Activated naive CD4-positive, alpha-beta T cell treated with anti-CD3 and anti-CD28 coated beads, Interleukin-2, amount 50 U/mL, for 24 hours (primary cell): Measurements from ENCODE around the gene ALPP.
"Not testable (repeated sequence)": the region's sequence is repeated elsewhere in the genome, so short reads cannot be mapped to it uniquely, and the experiment has no call there.

Source experiments
- H3K27ac Mint-ChIP-seq: one replicate; pipeline ENCODE4 v1.8.0; 2021; ENCODE audit warnings: mild to moderate bottlenecking, mixed read lengths
- H3K27me3 Mint-ChIP-seq: one replicate; pipeline ENCODE4 v1.8.0; 2021; ENCODE audit warnings: mixed read lengths
- H3K36me3 Mint-ChIP-seq: one replicate; pipeline ENCODE4 v1.8.0; 2021; ENCODE audit warnings: mixed read lengths
- H3K4me1 Mint-ChIP-seq: one replicate; pipeline ENCODE4 v1.8.0; 2021; ENCODE audit warnings: mixed read lengths
- H3K4me3 Mint-ChIP-seq: one replicate; pipeline ENCODE4 v1.8.0; 2021; ENCODE audit warnings: mild to moderate bottlenecking, mixed read lengths
- H3K9me3 Mint-ChIP-seq: one replicate; pipeline ENCODE4 v1.8.0; 2021; ENCODE audit warnings: mixed read lengths

Gene ALPP

DNA sequence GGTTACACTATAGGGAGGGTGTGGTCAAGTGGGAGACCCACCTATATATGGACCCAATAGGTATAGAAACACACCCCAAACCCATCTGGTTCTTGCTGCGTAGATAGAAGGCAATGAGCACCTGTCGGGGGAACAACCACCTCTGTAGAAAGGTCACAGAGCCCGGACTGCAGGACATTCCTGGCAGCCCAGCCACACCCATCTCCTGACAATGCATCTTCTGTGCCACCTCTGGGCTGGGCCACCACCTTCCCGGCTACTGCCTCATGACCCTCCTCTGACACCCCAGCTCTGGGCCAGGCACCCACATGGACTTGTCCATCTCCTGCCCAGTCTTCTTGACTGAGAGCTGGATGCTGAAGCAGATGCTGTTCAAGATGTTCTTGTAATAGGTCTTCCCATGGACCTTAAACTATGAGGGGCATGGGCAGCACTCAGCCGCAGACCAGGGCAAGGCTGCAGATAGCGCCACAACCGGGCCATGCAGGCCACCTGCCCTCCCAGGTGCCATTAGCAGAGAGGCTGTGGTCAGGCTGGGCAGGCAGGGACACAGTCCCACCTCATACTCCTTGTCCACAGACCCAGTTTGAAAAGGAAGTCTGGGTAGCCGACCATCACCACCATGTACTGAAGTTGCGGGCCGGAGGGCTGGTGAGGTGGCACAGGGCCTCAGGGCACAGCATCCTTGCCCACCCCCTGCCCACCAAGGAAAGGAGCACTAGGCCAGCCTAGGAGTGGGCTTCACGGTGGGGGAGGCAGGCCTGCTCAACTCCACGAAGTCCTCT is 37.4 kb downstream of the ALPP start:
- no peaks in the 10 kb centered on the region for H3K9me3 Mint-ChIP-seq
- H3K4me3 Mint-ChIP-seq, result no peak overlapping the region
- peaks cover 9% of the 10 kb centered on the region for H3K27me3 Mint-ChIP-seq
- H3K36me3 Mint-ChIP-seq, result no peaks in the 10 kb centered on the region
- H3K4me1 Mint-ChIP-seq, result peaks cover 22% of the 10 kb centered on the region
- H3K27ac Mint-ChIP-seq, result no peak overlapping the region

DNA sequence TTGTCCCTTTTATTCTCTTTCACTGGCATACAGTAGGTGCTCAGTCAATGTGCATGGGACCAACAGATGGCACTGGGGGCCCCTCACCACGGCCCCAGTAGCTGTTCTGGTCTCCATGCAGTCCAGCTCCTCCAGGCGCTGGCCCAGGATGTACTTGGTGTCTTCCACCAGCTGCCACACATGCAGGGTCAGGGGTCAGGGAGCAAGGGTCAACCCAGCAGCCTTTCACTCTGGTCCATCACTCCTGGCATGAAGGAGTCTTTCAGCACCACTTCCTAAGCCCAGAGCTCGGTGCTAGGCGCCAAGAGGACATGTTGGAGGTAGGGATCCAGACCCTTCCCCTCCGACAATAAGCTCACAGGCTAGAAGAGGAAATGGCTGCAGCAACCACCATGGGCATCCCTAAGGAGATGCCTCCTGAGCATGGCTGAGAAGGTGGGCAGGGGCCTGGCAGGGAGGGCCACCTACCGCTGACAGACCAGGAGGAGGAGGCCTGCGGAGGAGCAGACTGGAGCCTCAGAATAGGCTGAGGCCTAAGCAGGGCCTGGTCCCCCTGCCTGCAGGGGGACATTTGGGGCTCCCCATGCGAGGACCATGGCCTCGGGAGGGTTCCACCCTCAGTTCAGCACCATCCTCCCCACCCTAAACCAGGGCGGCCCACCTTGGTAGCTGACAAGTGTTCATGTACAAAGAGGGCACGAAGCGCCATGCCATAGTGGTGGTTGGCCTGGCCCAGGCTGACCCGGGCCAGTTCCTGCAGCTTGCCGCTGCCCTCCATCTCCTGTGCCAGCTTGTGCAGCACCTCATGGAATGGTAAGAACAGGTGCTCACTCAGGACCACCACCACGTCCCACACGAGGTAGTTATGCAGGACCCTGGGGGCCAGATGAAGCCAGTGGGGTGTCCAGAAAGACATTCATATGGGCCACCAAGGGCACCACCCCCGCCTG is 38.2 kb downstream of the ALPP start:
- H3K27me3 Mint-ChIP-seq, result peaks cover 11% of the 10 kb centered on the region
- H3K9me3 Mint-ChIP-seq, result no peaks in the 10 kb centered on the region
- no peaks in the 10 kb centered on the region for H3K36me3 Mint-ChIP-seq
- H3K4me3 Mint-ChIP-seq, result no peak overlapping the region
- no peak overlapping the region for H3K27ac Mint-ChIP-seq
- H3K4me1 Mint-ChIP-seq, result peaks cover 22% of the 10 kb centered on the region

DNA sequence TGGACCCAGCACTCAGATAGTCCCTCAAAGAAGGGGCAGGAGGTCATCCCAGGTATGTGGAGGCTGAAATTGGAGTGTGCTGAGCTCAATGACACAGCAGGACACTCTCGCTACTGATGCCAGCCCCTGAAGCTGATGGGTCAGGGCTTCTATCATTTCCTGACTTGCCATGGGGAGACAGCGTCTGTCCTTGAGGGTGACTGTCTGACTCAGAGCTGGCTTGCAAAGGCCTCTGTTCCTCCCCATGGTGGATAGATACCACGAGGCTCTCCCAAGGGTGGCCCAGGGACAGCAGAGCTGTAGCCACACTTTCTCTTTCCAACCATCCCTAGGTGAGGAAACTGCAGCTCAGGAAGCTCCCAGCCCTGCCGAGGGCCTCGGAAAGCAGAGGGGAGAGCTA is 38.9 kb downstream of the ALPP start:
- Mint-ChIP-seq H3K27ac (no peak overlapping the region), H3K27me3 (peaks cover 15% of the 10 kb centered on the region), H3K9me3 (no peaks in the 10 kb centered on the region), H3K4me1 (peaks cover 20% of the 10 kb centered on the region), H3K4me3 (no peak overlapping the region), H3K36me3 (no peaks in the 10 kb centered on the region)

DNA sequence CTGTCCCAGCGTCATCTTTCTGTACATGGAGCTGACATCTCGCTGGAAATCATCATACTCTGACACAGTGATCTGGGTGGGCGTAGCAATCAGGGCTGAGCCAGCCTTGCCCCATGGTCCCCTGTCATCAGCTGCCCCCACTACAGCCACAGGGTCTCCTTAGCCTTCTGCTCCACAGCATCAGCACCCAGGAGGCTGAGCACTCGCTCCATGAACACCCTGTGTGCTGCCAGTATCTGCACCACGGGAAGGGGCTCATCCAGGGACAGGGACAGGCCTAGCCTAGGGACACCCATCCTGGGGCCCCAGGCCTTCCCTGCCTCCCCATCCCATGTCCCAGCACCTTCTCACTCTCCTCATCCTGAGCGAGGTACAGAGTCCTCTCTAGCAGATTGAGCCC is 39.5 kb downstream of the ALPP start:
- H3K27ac Mint-ChIP-seq, result no peak overlapping the region
- no peak overlapping the region for H3K4me3 Mint-ChIP-seq
- H3K9me3 Mint-ChIP-seq, result no peaks in the 10 kb centered on the region
- H3K27me3 Mint-ChIP-seq, result peaks cover 18% of the 10 kb centered on the region
- no peaks in the 10 kb centered on the region for H3K36me3 Mint-ChIP-seq
- H3K4me1 Mint-ChIP-seq, result peaks cover 15% of the 10 kb centered on the region

DNA sequence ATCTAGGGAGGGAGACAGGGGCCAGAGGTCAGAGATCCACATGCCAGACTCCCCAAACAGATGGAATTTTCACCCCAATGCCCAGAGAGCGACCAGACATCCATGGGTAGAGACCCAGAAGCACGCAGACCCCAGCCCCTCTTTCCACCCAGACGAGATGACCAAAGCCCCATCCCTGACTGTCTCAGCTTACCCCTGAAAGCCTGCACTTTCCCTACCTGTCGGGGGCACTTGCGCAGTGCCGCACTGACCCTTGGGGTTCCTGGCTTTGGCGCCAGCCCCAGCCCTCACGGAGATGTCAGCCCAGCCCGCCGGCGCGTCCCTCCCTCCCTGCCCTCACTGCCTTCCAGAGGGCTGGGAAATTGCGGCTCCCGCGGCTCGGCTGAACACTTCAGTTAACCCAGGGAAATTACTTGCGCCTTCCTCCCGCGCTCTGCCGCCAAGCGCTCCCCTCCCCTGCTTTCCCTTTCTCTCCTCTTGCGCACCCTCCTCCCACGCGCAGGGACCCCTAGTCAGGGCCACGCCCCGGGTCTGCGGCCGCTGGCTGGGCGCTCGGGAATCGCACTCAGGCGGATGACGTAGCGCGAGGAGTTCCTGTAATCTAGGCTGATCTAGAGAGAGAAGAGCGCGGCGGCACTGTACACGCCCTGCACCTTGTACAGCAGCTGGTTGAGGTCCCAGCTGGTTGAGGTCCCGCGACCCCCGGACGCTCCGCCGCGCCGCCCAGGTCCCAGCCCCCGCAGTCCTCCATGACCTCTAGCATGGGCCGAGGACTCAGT is 40.1 kb downstream of the ALPP start:
- H3K27ac Mint-ChIP-seq, result no peak overlapping the region
- peaks cover 18% of the 10 kb centered on the region for H3K27me3 Mint-ChIP-seq
- H3K4me3 Mint-ChIP-seq, result peak overlapping the region; percentile 60
- H3K36me3 Mint-ChIP-seq, result no peaks in the 10 kb centered on the region
- H3K9me3 Mint-ChIP-seq, result no peaks in the 10 kb centered on the region
- H3K4me1 Mint-ChIP-seq, result peaks cover 10% of the 10 kb centered on the region

DNA sequence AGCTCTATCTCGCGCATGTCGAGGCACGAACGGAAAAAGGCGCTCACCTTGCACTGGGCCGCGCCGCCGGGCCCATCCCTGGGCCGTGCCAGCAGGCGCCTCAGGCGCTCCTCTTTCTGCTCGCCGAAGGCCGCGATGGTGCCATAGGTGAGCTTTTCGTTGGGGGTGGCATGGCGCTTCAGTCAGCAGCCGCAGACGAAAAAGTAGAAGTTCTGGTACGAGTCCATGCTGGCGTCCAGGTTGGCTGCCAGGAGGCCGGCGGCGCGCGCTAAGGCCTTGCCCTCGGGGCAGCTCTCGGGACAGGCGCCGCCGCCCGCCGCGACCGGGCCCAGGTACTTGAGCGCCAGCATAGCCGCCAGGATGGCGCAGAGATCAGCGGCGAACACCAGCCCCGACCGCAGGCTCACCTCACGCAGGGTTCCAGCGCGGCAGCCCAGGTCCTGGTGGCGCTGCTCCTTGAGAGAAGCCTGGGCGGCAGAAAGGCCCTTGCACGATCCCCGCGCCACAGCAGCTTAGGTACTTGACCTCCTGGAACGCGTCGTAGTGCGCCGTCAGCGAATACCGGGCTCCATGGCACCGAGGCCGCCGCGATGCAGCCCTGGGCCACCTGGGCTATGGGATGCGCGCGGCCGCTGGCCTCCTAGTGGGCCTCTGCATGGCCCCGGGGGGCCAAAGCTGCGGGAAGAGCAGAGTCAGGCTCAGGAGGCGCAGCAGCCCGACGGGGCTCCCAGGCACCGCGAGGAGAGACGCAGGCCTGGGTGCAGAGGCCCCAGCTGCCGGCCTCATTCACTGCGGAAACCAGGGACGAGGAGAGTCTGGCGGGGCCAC is 40.9 kb downstream of the ALPP start:
- H3K27me3 Mint-ChIP-seq, result peaks cover 18% of the 10 kb centered on the region
- H3K27ac Mint-ChIP-seq, result no peak overlapping the region
- H3K9me3 Mint-ChIP-seq, result no peaks in the 10 kb centered on the region
- H3K4me1 Mint-ChIP-seq, result peaks cover 9% of the 10 kb centered on the region
- peak overlapping the region; percentile 60 for H3K4me3 Mint-ChIP-seq
- H3K36me3 Mint-ChIP-seq, result no peaks in the 10 kb centered on the region

DNA sequence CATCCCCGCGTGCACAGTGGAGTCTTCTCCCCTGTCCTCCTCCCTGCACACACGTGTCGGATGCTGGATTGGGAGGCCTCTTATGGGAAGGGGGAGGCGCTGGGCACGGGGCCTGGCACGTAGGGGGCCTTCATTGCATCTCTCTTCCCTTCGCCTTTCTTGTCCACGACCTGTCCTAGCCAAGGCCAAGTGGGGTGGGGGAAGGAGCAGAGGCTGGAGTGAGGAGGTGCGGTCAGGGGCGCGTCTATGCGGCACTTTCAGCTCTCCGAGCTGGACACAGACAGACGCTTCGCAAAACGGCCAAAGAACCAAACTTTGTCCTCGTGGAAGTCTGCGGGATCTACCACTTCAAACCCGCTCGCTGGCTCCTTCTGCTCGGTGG is 41.5 kb downstream of the ALPP start:
- Mint-ChIP-seq H3K27ac (no peak overlapping the region), H3K9me3 (no peaks in the 10 kb centered on the region), H3K4me3 (no peak overlapping the region), H3K4me1 (peaks cover 9% of the 10 kb centered on the region), H3K36me3 (no peaks in the 10 kb centered on the region), H3K27me3 (peaks cover 18% of the 10 kb centered on the region)

DNA sequence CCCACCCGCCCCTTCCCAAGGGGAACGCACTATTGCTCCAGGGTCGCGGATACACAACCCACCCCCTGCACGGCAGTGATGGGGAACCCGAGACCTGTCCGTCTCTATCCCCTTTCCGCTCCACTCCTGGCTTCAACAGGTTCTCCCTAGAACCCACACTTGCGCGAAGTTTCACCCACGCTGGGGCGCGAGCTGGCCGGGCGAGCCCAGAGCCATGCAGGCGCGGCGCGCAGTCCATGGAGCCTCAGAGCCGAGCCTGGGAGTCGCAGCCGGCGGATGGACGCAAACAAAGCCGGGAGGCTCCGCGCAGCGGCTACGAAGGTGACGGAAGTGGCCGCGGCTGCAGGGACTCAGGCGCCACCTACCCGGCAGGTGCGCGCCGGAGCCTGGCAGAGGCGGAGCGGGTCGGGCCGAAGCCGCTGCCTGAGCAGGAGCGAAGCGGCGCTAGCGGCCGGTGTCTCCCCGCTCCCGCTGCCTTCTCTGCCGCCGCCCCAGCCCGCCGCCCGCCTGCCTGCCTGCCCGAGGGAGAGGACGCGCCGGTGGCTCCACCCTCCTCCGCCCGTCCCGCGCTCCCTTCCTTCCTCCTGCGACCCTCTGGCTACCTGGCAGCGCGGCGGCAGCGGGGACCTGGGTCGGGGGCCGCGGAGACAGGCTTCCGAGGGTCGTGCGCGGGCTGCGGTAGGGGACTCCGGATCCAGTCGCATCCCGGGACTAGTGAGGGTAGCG is 42.1 kb downstream of the ALPP start:
- no peaks in the 10 kb centered on the region for H3K36me3 Mint-ChIP-seq
- no peak overlapping the region for H3K27ac Mint-ChIP-seq
- H3K4me1 Mint-ChIP-seq, result peaks cover 9% of the 10 kb centered on the region
- no peaks in the 10 kb centered on the region for H3K9me3 Mint-ChIP-seq
- H3K27me3 Mint-ChIP-seq, result peaks cover 16% of the 10 kb centered on the region
- H3K4me3 Mint-ChIP-seq, result no peak overlapping the region

DNA sequence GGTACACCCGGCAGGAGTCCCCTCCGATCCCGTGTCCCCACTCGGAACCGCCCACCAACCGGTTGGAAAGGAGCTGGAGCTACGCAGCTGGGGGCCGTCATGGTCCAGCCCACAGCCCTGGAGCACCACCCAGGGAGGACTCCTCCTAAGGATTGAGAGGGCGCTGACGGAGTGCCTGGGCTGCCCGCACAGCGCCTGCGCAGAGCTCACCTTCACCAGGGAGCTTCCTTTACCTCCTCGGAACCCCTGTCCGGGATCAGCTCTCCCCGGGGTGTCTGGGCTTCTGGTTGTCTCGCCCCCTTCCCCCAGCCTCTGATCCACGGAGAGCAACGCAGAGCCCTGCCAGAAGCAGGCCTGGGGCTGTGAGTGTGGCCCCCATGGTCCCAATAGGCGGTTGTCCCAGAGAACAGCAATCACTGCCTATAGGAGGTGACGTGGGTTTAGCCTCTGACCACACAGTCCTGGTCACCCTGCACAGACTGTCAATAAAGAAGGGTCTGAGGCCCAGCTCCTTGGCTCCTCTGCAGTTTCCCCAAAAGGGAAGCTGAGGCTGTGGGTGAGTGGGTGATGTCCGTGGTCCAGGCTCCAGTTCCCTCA is 42.7 kb downstream of the ALPP start:
- H3K4me3 Mint-ChIP-seq, result no peak overlapping the region
- no peaks in the 10 kb centered on the region for H3K9me3 Mint-ChIP-seq
- H3K27me3 Mint-ChIP-seq, result peaks cover 16% of the 10 kb centered on the region
- peaks cover 9% of the 10 kb centered on the region for H3K4me1 Mint-ChIP-seq
- no peaks in the 10 kb centered on the region for H3K36me3 Mint-ChIP-seq
- no peak overlapping the region for H3K27ac Mint-ChIP-seq

DNA sequence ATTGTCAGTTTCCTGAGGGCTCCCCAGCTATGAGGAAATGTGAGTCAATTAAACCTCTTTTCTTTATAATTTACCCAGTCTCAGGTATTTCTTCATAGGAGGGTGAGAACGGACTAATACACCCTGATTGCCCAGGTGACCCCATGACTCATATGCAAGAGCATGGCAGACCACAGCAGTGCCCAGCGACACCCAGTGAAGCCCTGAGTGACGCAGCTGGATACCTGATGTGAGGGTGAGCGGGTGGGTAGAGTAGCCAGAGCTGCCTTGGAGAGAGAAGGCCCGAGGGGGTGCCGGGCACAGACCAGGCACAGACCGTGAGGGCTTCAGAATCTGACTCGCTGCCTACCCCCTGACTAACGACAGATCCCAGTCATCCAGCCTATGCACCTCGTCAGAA is 43.5 kb downstream of the ALPP start:
- H3K9me3 Mint-ChIP-seq, result no peaks in the 10 kb centered on the region
- peaks cover 16% of the 10 kb centered on the region for H3K27me3 Mint-ChIP-seq
- peak overlapping the region; percentile 11 for H3K4me3 Mint-ChIP-seq
- no peak overlapping the region for H3K27ac Mint-ChIP-seq
- H3K36me3 Mint-ChIP-seq, result no peaks in the 10 kb centered on the region
- peaks cover 9% of the 10 kb centered on the region for H3K4me1 Mint-ChIP-seq

DNA sequence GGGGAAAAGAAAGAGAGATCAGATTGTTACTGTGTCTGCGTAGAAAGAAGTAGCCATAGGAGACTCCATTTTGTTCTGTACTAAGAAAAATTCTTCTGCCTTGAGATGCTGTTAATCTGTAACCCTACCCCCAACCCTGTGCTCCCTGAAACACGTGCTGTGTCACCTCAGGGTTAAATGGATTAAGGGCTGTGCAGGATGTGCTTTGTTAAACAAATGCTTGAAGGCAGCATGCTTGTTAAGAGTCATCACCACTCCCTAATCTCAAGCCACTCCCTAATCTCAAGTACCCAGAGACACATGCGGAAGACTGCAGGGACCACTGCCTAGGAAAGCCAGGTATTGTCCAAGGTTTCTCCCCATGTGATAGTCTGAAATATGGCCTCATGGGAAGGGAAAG is 44.4 kb downstream of the ALPP start:
- H3K27me3 Mint-ChIP-seq, result peaks cover 16% of the 10 kb centered on the region
- H3K4me1 Mint-ChIP-seq, H3K9me3 Mint-ChIP-seq, H3K4me3 Mint-ChIP-seq, H3K27ac Mint-ChIP-seq, H3K36me3 Mint-ChIP-seq: not testable (repeated sequence)

DNA sequence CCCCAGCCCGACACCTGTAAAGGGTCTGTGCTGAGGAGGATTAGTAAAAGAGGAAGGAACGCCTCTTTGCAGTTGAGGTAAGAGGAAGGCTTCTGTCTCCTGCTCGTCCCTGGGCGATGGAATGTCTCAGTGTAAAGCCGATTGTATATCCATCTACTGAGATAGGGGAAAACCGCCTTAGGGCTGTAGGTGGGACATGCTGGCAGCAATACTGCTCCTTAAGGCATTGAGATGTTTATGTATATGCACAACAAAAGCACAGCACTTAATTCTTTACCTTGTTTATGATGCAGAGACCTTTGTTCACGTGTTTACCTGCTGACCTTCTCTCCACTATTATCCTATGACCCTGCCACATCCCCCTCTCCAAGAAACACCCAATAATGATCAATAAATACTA is 44.9 kb downstream of the ALPP start:
- not testable (repeated sequence) for H3K4me1 Mint-ChIP-seq, H3K4me3 Mint-ChIP-seq, H3K27ac Mint-ChIP-seq, H3K36me3 Mint-ChIP-seq, H3K9me3 Mint-ChIP-seq
- peaks cover 13% of the 10 kb centered on the region for H3K27me3 Mint-ChIP-seq

DNA sequence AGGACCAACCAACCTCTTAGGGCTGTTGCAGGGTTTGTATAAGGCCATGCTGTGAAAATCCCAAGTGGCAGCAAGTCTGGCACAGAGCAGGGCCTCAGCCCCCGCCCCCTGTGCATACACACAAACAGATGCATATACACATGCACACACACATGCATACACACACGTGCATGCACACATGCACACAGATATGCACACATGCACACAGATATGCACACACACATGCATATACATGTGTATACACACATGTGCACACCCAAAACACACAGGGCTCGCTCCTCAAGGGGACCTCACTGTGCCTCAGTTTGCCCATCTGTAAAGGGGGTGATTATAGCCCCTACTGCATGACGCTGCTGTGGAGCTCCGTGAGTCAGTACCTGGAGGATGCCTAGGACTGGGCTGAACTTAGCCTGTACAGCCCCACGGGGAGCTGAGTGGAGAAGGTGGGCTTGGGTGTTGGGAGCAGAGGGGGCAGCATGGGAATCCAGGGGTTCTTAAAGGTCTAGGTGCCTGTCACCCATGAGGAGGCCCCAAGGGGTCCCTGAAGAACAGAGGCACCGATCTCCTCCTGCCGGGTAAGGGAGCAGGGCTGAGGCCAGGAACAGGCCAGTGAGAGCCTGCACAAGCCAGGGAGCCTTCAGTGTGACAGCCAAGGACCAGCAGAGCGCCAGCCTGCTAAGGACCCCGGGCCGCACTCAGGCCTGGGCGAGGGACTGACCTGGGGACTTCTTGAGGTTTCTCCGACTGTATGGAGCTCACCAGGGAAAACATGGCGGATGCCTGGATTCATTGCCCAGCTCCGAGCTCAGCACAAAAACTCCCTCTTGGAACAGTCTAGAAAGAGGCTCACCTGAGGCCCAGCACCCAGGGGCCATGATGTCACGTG is 53.4 kb downstream of the ALPP start:
- Mint-ChIP-seq H3K27me3 (no peaks in the 10 kb centered on the region), H3K9me3 (no peaks in the 10 kb centered on the region), H3K27ac (no peak overlapping the region), H3K36me3 (no peaks in the 10 kb centered on the region), H3K4me3 (no peak overlapping the region), H3K4me1 (no peaks in the 10 kb centered on the region)
